Keratinocyte (primary cell): Measurements from ENCODE around the gene LZTFL1.

ENCODE experiments used
- CTCF ChIP-seq, 3 experiments: IDR thresholded peaks in 1 of 3; conservative IDR thresholded peaks in 1 of 3; optimal IDR thresholded peaks in 1 of 3; 2 replicates in 2 of 3; 3 replicates in 1 of 3; pipeline versions ENCODE3 to v1.5.1; 2011; ENCODE audit warnings: low read length in 3 of 3, mild to moderate bottlenecking in 3 of 3, moderate library complexity in 2 of 3, control low read depth in 1 of 3, inconsistent platforms in 1 of 3; ENCODE audit not compliant: insufficient read depth in 2 of 3; ENCODE audit errors: extremely low read depth in 1 of 3
- EZH2 ChIP-seq: IDR thresholded peaks from one replicate; pipeline ENCODE4 v1.6.1; 2012; ENCODE audit warnings: inconsistent platforms, mild to moderate bottlenecking, low read length, moderate library complexity

- TF ChIP-seq CTCF (optimal IDR thresholded peaks at IDR 0.05 in 1 of 3, IDR thresholded peaks at IDR 0.05 in 1 of 3, conservative IDR thresholded peaks at IDR 0.05 in 1 of 3; ENCODE audit: extremely low read depth in 1 of 3, insufficient read depth in 2 of 3, low read length in 3 of 3) (no peak), EZH2 (no peak)
Observed at GRCh38 chr3:45776611-45777010, 65.3 kb downstream of the LZTFL1 start.
